NCI-H524 treated with DMSO at 0.1 percent for 48 hours (cell line): ENCODE measurements around the gene PSTPIP1.
A peak's percentile ranks its signal among the peaks of the same experiment; 100 is the strongest.

Experiments
- DNase-seq: peaks from one replicate; lab custom pipeline; 2025; lab: John Stamatoyannopoulos, UW

PSTPIP1 gene

GRCh38 chr15:77070180-77070494, 75.2 kb downstream of the PSTPIP1 start:
- DNase-seq: no peak

GRCh38 chr15:77070495-77071304, 75.8 kb downstream of the PSTPIP1 start, which contains the start of gene TSPAN3:
TSS of gene TSPAN3 (minus strand) at chr15:77071109. CDS start at chr15:77070954, 155 bp downstream.
- DNase-seq: peak; percentile 46

- DNase-seq: no peak
These were observed 76.6 kb downstream of the PSTPIP1 start for GRCh38 chr15:77071305-77072223.

- DNase-seq: no peak
These were observed 79.4 kb downstream of the PSTPIP1 start for GRCh38 chr15:77074350-77074749.

DNA sequence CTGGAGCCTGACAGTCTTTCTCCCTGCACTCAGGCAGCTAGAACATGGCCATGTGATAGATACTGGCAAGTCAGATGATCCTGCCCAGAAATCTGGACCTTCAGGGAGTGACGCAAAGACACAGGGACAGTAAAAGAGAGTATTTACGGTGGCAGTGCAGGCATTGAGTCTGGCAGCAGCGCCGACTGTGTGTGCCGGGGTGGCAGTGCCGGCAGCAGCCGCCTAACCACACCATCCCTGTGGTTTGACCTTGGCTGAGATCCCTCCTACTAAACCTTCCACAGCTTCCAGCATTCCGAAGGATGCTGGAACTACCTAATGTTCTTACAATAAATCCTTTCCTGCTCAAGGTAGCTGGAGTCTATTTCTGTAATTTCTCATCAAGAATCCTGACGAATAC, 80.6 kb downstream of the PSTPIP1 start:
- no peak for DNase-seq

DNA sequence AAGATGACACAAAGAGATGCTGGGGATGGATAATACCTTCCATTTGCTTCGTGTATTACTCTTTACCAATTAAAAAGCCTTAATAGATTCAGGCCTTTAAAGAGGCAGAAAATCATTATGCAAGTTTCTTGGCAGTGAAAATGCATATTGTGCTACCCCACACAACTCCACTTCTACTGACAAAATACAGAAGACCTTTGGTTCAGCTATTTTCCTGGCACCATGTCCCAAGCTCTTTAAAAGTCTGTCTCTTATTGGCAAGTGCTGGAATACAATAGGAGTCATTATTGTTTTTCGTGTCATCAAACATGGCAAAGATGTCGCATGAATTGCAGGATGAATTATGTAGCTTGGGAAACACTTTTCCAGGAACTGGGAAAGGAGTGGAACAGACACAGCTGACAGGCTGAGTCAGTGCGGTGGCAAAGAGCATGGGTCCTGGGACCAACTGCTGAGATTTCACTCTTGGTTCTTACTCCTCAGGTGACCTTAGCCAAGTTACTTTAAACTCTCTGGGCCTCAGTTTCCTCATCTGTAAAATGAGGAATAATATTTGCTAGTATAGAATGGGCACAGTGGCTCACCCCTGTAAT, 81.5 kb downstream of the PSTPIP1 start:
- DNase-seq: no peak

DNA sequence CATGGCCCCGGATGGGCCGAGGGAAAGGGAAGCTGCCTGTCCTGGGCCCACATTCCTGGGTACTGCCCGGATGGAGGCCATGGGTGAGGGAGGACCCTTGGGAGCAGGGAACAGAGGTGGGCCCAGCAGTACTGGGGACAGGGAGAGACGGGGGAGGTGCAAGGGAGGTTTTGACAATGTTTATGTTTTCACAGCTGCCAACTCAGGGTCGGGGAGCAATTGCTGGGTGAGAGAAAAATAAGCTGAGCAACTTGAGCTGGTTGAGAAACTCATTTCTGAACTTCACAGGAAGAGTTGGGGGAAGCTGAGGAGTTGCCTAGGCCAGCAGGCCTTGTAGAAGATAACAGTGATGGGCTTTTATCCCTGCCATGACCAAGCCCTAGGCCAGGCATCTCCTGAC, 87.0 kb downstream of the PSTPIP1 start:
- no peak for DNase-seq

GRCh38 chr15:77083381-77084160, 88.6 kb downstream of the PSTPIP1 start:
- peak; percentile 93 for DNase-seq

DNA sequence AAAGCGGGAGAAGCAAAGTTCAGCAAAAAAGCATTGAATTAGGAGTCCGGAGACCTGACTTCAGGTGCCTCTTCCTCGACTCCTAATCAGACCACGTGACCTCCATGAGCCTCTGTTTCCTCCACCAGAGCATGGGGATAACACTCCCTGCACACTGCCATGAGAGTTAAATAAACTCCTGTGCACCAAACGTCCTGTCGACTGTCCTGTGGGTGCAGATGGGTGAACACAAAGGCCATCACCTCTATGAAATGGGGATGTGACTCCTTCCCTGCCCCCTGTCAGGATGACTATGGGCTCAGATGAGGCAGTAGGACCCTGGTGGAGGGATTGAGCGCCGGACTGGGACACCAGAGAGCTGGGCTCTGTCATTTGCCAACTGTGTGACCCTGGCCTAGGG, 89.5 kb downstream of the PSTPIP1 start:
- DNase-seq: no peak

DNA sequence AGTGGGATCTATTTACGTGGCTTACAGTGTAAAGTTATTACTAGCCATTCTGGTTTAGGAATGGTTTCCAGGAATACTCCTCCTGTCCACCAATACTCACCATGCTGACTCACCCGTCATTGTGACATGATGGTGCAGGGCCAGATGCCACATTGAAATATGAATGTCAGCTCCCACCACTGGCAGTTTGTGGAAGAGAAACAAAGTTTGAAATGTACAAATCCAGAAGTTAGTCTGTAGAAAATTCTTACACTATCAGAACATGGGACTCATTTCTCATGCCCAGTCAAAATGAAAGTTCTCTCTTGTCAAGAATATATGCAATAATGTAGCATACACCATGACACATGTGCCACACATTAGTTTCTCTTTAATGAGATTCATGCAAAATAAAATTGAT, 90.4 kb downstream of the PSTPIP1 start:
- no peak for DNase-seq
